Activated T-cell treated with anti-CD3 and anti-CD28 coated beads, Interleukin-2, amount 50 U/mL, for 1 hour (primary cell): ENCODE data around the gene HES4.
A peak's percentile ranks its signal among the peaks of the same experiment; 100 is the strongest.
"Not testable (repeated sequence)": the region's sequence is repeated elsewhere in the genome, so short reads cannot be mapped to it uniquely, and the experiment has no call there.

Experiments used
- DNase-seq: peaks from one replicate; pipeline ENCODE4 v3.0.0-alpha.2; 2020

HES4 gene

DNA sequence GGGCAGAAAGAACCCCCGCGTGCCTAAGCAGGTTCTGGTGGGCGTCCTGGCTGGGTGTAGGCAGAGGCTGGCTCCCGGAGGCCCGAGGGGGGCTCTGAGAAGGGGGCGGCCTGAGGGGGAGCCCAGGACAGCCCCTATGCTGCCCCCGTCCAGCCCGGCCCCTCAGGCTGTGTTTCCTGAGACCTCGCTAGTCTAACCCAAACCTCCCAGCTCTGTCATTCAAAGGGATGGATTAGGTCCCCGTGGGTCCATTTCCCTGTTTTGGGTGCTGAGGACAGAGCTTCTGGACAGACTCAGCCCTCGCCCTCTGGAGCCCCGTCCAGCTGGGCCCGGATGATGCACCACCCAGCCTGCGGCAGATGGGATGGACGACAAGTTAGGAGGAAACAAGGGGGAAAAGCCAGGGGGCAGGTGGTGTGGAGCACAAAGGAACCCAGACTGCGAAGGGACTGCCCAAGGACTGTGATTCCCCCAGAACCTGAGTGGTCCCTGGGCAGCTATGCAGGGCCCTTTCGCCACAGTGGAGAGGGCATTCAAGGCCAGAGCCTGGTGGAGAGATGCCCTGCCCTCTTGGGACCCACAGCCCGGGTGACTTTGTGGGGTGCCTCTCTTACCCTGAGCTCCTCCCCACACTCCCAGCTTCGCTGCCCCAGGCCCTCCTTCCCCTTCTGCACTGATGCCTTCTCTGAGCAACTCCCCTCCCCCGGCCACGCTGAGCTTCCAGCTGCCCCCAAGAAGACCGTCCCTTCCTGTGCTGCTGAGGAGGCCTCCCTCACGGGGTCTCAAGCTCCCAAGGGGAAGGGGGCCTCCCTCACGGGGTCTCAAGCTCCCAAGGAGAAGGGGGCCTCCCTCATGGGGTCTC, 2.8 kb downstream of the HES4 start:
- DNase-seq: no peak

GRCh38 chr1:995665-996633, 3.9 kb downstream of the HES4 start:
- DNase-seq: no peak

DNA sequence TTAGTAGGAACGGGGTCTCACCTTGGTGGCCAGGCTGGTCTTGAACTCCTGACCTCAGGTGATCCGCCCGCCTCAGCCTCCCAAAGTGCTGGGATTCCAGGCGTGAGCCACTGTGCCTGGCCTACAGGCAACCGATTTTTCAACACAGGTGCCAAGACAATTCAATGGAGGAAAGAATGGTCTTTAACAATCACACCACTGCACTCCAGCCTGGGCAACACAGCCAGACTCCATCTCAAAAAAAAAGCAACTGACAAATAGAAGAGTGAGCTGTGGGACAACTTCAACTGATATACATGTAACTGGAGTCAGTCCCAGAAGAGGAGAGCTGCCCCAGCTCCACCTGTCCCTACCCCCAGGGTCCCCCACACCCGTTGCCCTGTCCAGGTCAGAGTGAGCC, 5.4 kb downstream of the HES4 start:
- DNase-seq: not testable (repeated sequence)

DNA sequence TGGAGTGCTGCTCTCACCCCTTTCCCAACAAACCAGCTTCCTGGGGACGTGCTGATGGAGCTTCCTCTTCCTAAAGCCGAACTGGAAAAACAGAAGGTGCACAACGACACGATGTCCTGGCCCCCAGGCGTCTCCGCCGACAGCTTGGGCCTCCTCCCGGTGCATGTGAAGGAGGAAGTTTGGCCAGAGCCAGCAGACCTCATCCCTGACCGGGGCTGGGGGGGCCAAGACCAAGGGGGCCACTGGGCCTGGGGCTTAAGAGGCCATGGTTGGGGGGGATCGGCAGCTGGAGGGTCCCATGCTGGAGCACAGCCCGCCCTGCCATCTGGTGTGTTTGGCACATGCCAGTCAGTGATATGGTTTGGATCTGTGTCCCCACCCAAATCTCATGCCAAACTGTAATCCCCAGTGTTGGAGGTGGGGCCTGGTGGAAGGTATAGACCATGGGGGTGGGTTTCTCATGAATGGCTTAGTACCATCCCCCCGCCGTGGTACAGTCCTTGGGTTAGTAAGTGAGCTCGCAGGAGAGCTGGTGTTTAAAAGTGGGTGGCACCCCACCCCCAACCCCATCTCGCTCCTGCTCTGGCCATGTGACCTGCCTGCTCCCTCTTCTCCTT, 6.4 kb downstream of the HES4 start:
- DNase-seq: no peak

DNA sequence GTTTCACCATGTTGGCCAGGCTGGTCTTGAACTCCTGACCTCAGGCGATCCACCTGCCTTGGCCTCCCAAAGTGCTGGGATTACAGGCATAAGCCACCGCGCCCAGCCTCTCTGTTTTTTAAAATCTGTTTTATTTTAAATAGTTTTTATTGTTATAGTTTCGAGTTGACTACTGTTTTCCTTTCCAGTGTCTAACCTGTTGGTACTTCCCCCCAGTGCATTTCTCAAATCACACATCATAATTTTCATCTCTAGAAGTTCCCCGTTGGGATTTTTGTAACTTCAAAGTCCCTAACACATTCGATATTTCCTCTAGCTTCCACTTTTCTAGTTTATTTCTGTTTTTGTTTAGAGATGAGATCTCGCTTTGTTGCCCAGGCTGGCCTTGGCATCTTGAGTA, 7.5 kb downstream of the HES4 start:
- DNase-seq: no peak

GRCh38 chr1:991895-992294, 8.0 kb downstream of the HES4 start:
- no peak for DNase-seq

GRCh38 chr1:991275-991674, 8.6 kb downstream of the HES4 start:
- not testable (repeated sequence) for DNase-seq

- not testable (repeated sequence) for DNase-seq
These were observed 11.8 kb downstream of the HES4 start for GRCh38 chr1:988061-988460.

- DNase-seq: no peak
These were observed 14.8 kb downstream of the HES4 start for GRCh38 chr1:985126-985525.

DNA sequence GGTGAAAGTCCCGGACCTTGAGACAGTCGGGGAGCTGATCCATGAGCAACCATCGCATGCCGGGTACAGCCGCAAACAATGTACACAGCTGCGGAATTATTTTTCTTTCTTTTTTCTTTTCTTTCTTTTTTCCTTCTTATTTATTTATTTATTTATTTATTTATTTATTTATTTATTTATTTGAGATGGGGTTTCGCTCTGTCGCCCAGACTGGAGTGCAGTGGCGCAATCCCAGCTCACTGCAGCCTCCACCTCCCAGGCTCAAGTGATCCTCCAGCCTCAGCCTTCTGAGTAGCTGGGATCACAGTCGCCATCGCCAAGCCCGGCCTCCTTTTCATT, 15.5 kb downstream of the HES4 start:
- DNase-seq: no peak

DNA sequence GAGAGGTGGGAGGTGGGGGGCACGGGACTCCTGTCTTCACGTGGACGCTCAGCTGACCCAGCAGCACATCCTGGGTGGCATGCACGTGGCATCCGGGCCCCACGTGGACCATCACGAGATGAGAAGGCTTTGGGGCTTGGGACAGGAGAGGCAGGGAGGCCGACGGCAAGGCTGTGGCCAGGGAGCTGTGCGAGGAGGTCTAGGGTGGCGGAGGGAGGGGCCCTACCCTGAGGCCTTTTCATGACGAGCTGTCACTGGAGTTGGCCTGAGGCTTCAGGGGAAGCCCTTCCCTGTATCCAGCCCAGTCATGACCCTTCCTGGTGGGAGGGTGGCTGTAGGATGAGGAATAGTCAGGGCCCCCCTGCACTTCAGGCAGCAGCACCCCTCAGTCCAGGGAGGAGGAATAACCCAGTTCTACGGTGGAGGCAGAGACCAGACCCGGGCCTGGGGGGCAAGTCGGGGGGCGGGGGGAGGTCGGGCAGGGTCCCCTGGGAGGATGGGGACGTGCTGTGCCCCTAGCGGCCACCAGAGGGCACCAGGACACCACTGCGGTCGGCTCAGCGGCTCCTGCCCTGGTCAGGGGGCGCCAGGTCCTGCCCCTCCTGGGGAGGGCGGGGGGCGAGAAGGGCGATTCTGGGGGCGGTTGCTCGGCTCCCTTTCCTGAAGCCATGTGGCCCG, 16.0 kb downstream of the HES4 start:
- peak; percentile 73 for DNase-seq

DNA sequence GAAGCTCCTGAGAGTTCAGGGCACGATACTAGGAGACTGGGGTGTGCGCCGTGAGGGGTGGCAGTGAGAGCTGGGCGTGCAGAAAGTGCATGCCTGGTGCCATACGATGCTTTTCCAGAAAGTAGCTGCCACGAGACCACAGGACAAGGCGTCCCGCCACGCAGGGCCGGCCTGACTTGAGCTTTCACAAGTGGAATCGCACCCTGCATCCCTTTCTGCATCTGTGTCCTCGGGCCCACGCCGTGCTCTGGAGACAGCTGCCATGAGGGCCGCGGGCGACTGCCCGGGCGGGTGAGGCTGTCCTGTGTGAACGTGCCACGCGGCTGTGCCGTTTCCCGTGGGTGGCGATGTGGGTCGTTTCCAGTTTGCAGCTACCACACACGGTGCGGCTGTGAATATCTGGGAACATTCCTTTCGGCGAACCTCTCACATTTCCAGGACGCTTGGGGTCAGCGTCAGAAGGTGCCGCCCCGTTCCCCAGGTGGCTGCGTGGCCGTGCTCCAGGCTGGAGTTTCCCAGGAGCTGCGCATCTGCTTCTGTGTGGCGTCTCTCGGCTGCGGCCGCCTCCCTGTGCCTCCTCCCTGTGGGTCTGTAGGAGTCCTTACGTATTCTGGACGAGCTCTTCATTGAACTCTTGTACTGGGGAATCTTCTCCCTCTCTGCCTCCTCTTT, 17.0 kb downstream of the HES4 start:
- no peak for DNase-seq

GRCh38 chr1:981955-982558, 17.8 kb downstream of the HES4 start, which contains the start of gene PERM1:
Gene PERM1 (minus strand): TSS chr1:982093. CDS start chr1:981029, 1,064 bp downstream.
- no peak for DNase-seq

GRCh38 chr1:981491-981954, 18.4 kb downstream of the HES4 start:
- no peak for DNase-seq

- DNase-seq: no peak
These were observed 19.1 kb downstream of the HES4 start for GRCh38 chr1:980602-981395.

- DNase-seq: no peak
These were observed 19.7 kb downstream of the HES4 start for GRCh38 chr1:980137-980571.

- no peak for DNase-seq
These were observed 20.2 kb downstream of the HES4 start for GRCh38 chr1:979744-980072.

DNA sequence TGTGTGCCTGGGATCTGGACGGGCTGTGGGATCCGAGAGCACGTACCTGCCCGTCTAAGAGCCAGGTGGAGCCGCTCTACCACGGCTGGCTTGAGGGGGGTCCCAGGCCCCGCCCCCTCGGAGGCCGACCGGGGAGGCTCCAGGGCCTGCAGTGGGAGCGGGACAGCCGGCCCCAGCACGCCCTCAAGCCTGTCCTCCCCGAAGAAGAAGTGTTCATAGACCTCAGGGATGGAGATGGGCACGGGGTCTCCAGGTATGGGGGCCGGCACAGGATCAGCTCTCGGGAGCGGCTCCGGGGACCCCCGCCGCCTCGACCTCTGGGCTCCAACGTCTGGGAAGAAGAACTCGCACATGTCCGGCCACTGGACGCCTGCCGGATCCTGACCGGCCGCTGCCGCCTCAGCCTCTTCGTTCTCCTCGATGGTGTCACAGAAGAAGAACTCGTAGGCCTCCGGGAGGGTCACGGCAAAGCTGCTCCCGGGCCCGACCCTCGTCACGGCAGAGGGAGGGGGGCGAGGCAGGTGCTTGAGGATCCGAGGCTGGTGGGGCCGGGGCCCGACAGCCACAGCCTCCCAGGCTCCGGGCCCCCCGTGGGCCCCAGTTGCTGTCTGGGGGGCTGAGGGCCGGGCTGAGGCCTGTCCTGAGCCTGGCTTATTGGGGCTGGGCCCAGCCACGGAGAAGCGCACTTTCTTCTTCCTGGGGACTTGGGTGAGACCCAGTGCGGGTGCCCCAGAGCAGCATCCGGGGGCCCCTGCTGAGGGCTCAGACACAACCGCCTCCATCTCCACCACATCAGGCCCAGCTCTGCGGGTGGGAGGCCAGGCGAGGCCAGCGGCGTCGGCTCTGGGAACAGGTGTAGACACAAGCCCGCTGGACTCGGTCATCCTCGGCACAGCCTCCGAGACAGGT, 20.8 kb downstream of the HES4 start:
- no peak for DNase-seq

- DNase-seq: no peak
These were observed 21.6 kb downstream of the HES4 start for GRCh38 chr1:978069-978834.
